ENCODE results near the gene BCAS1. TPM values are rescaled to one million over a fixed set of nuclear protein-coding genes. Genes with fewer than 3 reads are reported as not detected.
"Not testable (repeated sequence)": the region's sequence is repeated elsewhere in the genome, so short reads cannot be mapped to it uniquely, and the experiment has no call there.

Gene BCAS1
- total RNA-seq, 1 experiment from 2014 or later: 1.8 TPM

DNA sequence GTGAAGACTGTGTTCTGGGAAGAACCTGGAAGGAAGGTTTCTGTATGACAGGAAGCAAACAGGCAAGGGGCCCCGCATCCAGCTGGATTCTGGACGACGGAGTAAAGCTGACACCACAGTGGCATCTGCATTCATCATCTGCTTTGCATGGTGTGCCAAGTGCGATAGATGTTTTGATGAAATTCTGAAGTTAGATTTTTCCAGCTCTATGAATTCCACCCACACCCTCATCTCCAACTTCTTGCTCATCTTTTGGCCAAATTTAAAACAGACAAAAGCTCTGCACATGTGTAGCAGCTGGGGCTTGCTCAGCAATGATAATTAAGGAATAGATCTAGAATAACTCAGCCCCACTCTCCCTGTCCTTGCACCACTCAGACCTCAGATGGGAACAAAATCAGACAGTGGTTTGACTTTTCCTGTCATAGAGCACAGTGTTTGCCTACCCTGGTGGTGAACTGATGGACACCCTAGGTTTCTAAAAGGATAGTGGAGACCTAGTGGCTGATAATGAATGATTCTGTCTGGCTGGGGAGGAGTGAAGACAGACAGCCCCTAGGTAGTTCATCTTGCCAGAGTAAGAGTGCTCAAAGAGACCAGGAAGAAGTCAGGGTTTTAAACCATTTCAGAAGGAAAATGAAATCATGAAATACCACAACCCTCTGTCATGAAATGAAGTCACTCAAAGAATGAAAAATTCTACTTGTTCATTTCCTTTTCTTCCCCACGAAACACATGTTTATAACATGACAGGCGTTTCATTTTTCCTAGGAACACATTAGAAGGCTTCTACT, 85.8 kb downstream of the BCAS1 start:
- Histone ChIP-seq H3K4me1 (replicated peaks) (peaks cover 2% of the 10 kb centered on the region), H3K36me3 (no peaks in the 10 kb centered on the region), H3K4me3 (no peak overlapping the region), H3K27ac (no peak overlapping the region), H3K27me3 (replicated peaks) (no peaks in the 10 kb centered on the region), H3K9me3 (replicated peaks) (no peaks in the 10 kb centered on the region)
- no peak for DNase-seq (ENCODE audit: low read depth in 1 of 2, low spot score in 2 of 2)

GRCh38 chr20:53983401-53983800, 87.0 kb downstream of the BCAS1 start:
- no peaks in the 10 kb centered on the region for H3K4me1 ChIP-seq (replicated peaks)
- H3K27ac ChIP-seq: no peak overlapping the region
- H3K4me3 ChIP-seq: no peak overlapping the region
- no peaks in the 10 kb centered on the region for H3K27me3 ChIP-seq (replicated peaks)
- no peaks in the 10 kb centered on the region for H3K36me3 ChIP-seq
- no peak for DNase-seq (ENCODE audit: low read depth in 1 of 2, low spot score in 2 of 2)
- no peaks in the 10 kb centered on the region for H3K9me3 ChIP-seq (replicated peaks)

GRCh38 chr20:53982624-53983023, 87.8 kb downstream of the BCAS1 start:
- H3K27ac ChIP-seq: no peak overlapping the region
- no peak overlapping the region for H3K4me3 ChIP-seq
- H3K9me3 ChIP-seq (replicated peaks): no peaks in the 10 kb centered on the region
- DNase-seq (ENCODE audit: low read depth in 1 of 2, low spot score in 2 of 2): no peak
- H3K36me3 ChIP-seq: no peaks in the 10 kb centered on the region
- H3K27me3 ChIP-seq (replicated peaks): no peaks in the 10 kb centered on the region
- no peaks in the 10 kb centered on the region for H3K4me1 ChIP-seq (replicated peaks)

DNA sequence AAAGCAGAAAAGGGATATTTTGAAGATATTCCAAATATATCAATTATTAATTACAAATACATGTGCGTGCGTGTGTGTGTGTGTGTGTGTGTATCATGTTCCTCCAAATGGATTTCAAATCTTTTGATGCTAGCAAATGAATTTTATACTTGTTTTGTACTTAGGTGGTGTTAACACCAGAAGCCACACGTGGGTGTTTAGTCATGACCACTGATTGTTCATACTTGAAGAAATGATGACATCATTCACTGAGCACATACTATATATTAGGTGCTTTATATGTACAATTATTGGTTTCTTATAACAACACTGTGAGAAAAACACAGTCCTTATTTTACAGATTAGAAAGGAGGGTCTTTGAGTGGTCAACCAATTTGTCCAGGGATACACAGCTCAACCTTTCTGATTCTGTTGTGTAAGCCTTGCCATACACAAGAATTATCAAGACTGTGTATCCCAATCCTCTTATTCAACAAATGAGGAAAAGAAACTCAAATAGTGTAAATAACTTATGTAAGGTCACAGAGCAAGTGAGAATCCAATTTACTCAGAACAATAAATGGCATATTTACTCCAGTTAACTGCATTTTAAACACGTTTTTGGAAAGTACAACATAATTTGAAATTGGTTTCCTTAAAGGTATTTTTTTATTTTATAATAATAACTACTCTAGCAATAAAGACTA, 88.5 kb downstream of the BCAS1 start:
- no peak for DNase-seq (ENCODE audit: low read depth in 1 of 2, low spot score in 2 of 2)
- Histone ChIP-seq H3K4me1 (replicated peaks) (no peaks in the 10 kb centered on the region), H3K36me3 (no peaks in the 10 kb centered on the region), H3K9me3 (replicated peaks) (0 out of 2 replicates have a peak, but pooled peaks cover 3% of the 10 kb centered on the region), H3K4me3 (no peak overlapping the region), H3K27ac (no peak overlapping the region), H3K27me3 (replicated peaks) (no peaks in the 10 kb centered on the region)

DNA sequence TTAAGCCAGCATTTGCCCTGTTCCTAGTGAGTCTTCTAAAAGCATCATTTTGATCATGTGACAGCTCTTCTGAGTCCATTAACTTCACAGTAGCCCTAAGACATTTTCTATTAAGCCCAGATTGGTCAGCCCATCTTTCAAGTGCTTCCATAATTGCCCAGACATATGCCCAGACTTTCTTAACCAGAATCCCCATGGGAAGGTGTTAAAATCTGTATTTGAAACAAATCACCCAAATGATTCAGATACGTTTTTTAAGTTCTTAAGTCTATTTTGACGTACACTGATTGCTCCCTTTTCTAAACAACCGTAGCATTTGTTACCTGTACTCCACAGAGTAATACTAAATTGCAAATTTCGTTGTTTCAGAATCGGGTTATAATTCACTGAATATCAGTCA, 89.3 kb downstream of the BCAS1 start:
- no peak for DNase-seq (ENCODE audit: low read depth in 1 of 2, low spot score in 2 of 2)
- no peaks in the 10 kb centered on the region for H3K4me1 ChIP-seq (replicated peaks)
- 0 out of 2 replicates have a peak, but pooled peaks cover 4% of the 10 kb centered on the region for H3K9me3 ChIP-seq (replicated peaks)
- H3K27me3 ChIP-seq (replicated peaks): no peaks in the 10 kb centered on the region
- H3K4me3 ChIP-seq: no peak overlapping the region
- H3K27ac ChIP-seq: no peak overlapping the region
- H3K36me3 ChIP-seq: no peaks in the 10 kb centered on the region

- DNase-seq (ENCODE audit: low read depth in 1 of 2, low spot score in 2 of 2): no peak
- no peaks in the 10 kb centered on the region for H3K36me3 ChIP-seq
- H3K4me3 ChIP-seq: no peak overlapping the region
- H3K27me3 ChIP-seq (replicated peaks): no peaks in the 10 kb centered on the region
- H3K9me3 ChIP-seq (replicated peaks): 0 out of 2 replicates have a peak, but pooled peaks cover 4% of the 10 kb centered on the region
- H3K27ac ChIP-seq: no peak overlapping the region
- no peaks in the 10 kb centered on the region for H3K4me1 ChIP-seq (replicated peaks)
Observed at GRCh38 chr20:53980031-53980465, 90.3 kb downstream of the BCAS1 start.

GRCh38 chr20:53978497-53978896, 91.9 kb downstream of the BCAS1 start:
- Histone ChIP-seq H3K27me3 (replicated peaks) (no peaks in the 10 kb centered on the region), H3K9me3 (replicated peaks) (0 out of 2 replicates have a peak, but pooled peaks cover 4% of the 10 kb centered on the region), H3K27ac (no peak overlapping the region), H3K4me1 (replicated peaks) (no peaks in the 10 kb centered on the region), H3K4me3 (no peak overlapping the region), H3K36me3 (no peaks in the 10 kb centered on the region)
- DNase-seq (ENCODE audit: low read depth in 1 of 2, low spot score in 2 of 2): no peak

GRCh38 chr20:53977391-53977790, 93.0 kb downstream of the BCAS1 start:
- H3K27ac ChIP-seq: no peak overlapping the region
- H3K9me3 ChIP-seq (replicated peaks): 0 out of 2 replicates have a peak, but pooled peaks cover 4% of the 10 kb centered on the region
- no peaks in the 10 kb centered on the region for H3K4me1 ChIP-seq (replicated peaks)
- H3K4me3 ChIP-seq: no peak overlapping the region
- no peaks in the 10 kb centered on the region for H3K27me3 ChIP-seq (replicated peaks)
- DNase-seq (ENCODE audit: low read depth in 1 of 2, low spot score in 2 of 2): no peak
- no peaks in the 10 kb centered on the region for H3K36me3 ChIP-seq

- no peaks in the 10 kb centered on the region for H3K36me3 ChIP-seq
- no peak overlapping the region for H3K27ac ChIP-seq
- H3K4me1 ChIP-seq (replicated peaks): no peaks in the 10 kb centered on the region
- H3K4me3 ChIP-seq: no peak overlapping the region
- H3K27me3 ChIP-seq (replicated peaks): no peaks in the 10 kb centered on the region
- H3K9me3 ChIP-seq (replicated peaks): 0 out of 2 replicates have a peak, but pooled peaks cover 4% of the 10 kb centered on the region
- no peak for DNase-seq (ENCODE audit: low read depth in 1 of 2, low spot score in 2 of 2)
Observed at GRCh38 chr20:53975761-53976160, 94.6 kb downstream of the BCAS1 start.

GRCh38 chr20:53974785-53975555, 95.4 kb downstream of the BCAS1 start:
- no peaks in the 10 kb centered on the region for H3K4me1 ChIP-seq (replicated peaks)
- no peak overlapping the region for H3K4me3 ChIP-seq
- H3K27ac ChIP-seq: no peak overlapping the region
- no peaks in the 10 kb centered on the region for H3K36me3 ChIP-seq
- H3K27me3 ChIP-seq (replicated peaks): no peaks in the 10 kb centered on the region
- no peak for DNase-seq (ENCODE audit: low read depth in 1 of 2, low spot score in 2 of 2)
- H3K9me3 ChIP-seq (replicated peaks): 0 out of 2 replicates have a peak, but pooled peaks cover 4% of the 10 kb centered on the region

DNA sequence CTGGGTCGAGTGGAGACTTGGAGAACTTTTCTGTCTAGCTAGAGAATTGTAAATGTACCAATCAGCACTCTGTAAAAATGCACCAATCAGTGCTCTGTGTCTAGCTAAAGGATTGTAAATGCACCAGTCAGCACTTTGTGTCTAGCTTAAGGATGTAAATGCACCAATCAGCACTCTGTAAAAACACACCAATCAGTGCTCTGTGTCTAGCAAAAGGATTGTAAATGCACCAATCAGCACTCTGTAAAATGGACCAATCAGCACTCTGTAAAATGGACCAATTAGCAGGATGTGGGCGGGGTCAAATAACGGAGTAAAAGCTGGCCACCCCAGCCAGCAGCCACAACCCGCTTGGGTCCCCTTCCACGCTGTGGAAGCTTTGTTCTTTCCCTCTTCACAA, 96.5 kb downstream of the BCAS1 start:
- not testable (repeated sequence) for H3K9me3 ChIP-seq (replicated peaks); H3K27me3 ChIP-seq (replicated peaks); H3K36me3 ChIP-seq; H3K27ac ChIP-seq; DNase-seq (ENCODE audit: low read depth in 1 of 2, low spot score in 2 of 2); H3K4me3 ChIP-seq; H3K4me1 ChIP-seq (replicated peaks)

DNA sequence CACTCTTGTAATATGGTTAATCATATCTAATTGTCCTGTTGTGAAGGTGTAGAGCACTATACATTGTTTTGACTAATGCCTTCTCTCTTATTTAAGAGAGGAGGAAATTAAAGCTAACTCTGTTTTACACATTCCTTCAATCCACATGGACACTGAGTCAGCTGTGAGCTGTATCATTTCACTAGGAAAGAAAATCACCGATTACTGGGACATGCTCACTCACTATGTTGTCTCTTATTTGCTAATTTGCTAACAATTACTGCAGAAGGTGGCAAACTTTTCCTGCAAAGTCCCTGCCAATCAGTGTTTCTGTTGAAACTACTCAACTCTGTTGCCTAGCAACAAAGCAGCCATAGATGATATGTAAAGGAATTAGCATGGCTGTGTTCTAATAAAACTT, 98.2 kb downstream of the BCAS1 start:
- Histone ChIP-seq H3K4me1 (replicated peaks) (no peaks in the 10 kb centered on the region), H3K27me3 (replicated peaks) (no peaks in the 10 kb centered on the region), H3K36me3 (no peaks in the 10 kb centered on the region), H3K9me3 (replicated peaks) (0 out of 2 replicates have a peak, but pooled peaks cover 4% of the 10 kb centered on the region), H3K4me3 (no peak overlapping the region), H3K27ac (no peak overlapping the region)
- no peak for DNase-seq (ENCODE audit: low read depth in 1 of 2, low spot score in 2 of 2)

DNA sequence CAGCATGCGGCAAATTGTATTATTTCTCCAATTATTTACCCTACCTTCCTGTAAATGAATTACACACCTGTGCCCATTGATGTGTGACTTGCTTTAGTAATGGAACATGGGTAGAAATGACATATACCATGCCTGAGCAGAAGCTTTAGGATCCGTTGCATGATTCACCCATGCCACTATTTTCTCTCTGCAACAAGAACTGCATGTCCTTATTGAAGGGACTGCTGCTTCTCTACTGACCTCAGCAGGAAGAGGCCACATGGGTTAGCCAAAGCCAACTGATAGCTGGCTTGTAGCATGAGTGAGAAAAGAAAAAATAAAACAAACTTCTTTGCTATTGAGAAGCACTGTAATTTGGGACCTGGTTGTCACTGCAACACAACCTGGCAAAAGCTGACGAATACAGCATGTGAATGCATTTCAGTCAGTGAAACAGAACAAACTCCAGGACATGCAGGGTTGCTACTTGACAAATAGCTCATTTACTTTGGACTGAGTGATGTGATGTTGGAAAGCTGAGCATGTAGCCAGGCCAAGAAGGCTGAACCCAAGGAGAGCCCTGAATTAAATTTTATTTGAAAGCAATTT, 99.2 kb downstream of the BCAS1 start:
- H3K9me3 ChIP-seq (replicated peaks): no peaks in the 10 kb centered on the region
- no peak for DNase-seq (ENCODE audit: low read depth in 1 of 2, low spot score in 2 of 2)
- H3K4me3 ChIP-seq: no peak overlapping the region
- H3K27me3 ChIP-seq (replicated peaks): no peaks in the 10 kb centered on the region
- H3K4me1 ChIP-seq (replicated peaks): no peaks in the 10 kb centered on the region
- no peak overlapping the region for H3K27ac ChIP-seq
- no peaks in the 10 kb centered on the region for H3K36me3 ChIP-seq
